IMR-90 (cell line): ENCODE results near the gene OR2T35. TPM values are rescaled to one million over a fixed set of nuclear protein-coding genes. Genes with fewer than 3 reads are reported as not detected.

ENCODE experiments used
- ATAC-seq: fragments of 200-7000 bp; cut with Tn5 transposase; 2 replicates; pipeline ENCODE4 v1.9.1; 2020; ENCODE audit warnings: low read depth, mild to moderate bottlenecking, moderate library complexity
- BruUV-seq: library from RNA; stranded (reverse); fragments of 400-500 nt; replicated peaks from 2 replicates; lab custom pipeline; 2021; lab: Mats Ljungman, UMichigan
- CTCF ChIA-PET: fragments of 300-600 bp; formaldehyde crosslinking; extraction: SDS; loops from one replicate; lab custom pipeline; 2021; ENCODE audit warnings: antibody characterized with exemption; lab: Yijun Ruan, JAX
- POLR2A ChIA-PET: fragments of 300-600 bp; sonication (Branson Sonifier 250); formaldehyde crosslinking; loops from one replicate; lab custom pipeline; 2022; ENCODE audit warnings: antibody characterized with exemption; ENCODE audit not compliant: unreplicated experiment; lab: Charles Lee
- DNase-seq: peaks from one replicate; pipeline ENCODE4 v3.0.0; 2013
- H2AFZ ChIP-seq: replicated peaks from 2 replicates; pipeline ENCODE3; 2013; ENCODE audit warnings: low read length, mild to moderate bottlenecking; ENCODE audit not compliant: poor library complexity
- H2AK5ac ChIP-seq: 2 replicates; pipeline ENCODE4 v1.6.1; 2013; ENCODE audit warnings: low read depth, low read length, inconsistent platforms
- H2AK9ac ChIP-seq: replicated peaks from 2 replicates; pipeline ENCODE3; 2013; ENCODE audit warnings: mild to moderate bottlenecking, low read depth, low read length, moderate library complexity; ENCODE audit not compliant: poor library complexity
- H2BK120ac ChIP-seq: 2 replicates; pipeline ENCODE4 v1.6.1; 2013; ENCODE audit warnings: low read depth, low read length, inconsistent platforms
- H2BK15ac ChIP-seq: 3 replicates; pipeline ENCODE4 v1.6.1; 2013; ENCODE audit warnings: low read depth, low read length, inconsistent platforms
- H2BK20ac ChIP-seq: 2 replicates; pipeline ENCODE4 v1.6.1; 2013; ENCODE audit warnings: low read depth, mild to moderate bottlenecking, inconsistent platforms, low read length, moderate library complexity
- H2BK5ac ChIP-seq: 2 replicates; pipeline ENCODE4 v1.6.1; 2013; ENCODE audit warnings: mild to moderate bottlenecking, low read depth, low read length, inconsistent platforms; ENCODE audit not compliant: poor library complexity, severe bottlenecking
- H3K14ac ChIP-seq: replicated peaks from 2 replicates; pipeline ENCODE4 v1.6.1; 2013; ENCODE audit warnings: low read depth, low read length, inconsistent platforms
- H3K18ac ChIP-seq: 2 replicates; pipeline ENCODE4 v1.6.1; 2013; ENCODE audit warnings: low read depth, low read length, control low read depth
- H3K23ac ChIP-seq: 2 replicates; pipeline ENCODE4 v1.6.1; 2013; ENCODE audit warnings: low read depth, low read length, inconsistent platforms
- H3K27ac ChIP-seq: 2 replicates; pipeline ENCODE4 v1.5.1; 2013; ENCODE audit warnings: mild to moderate bottlenecking, control low read depth, low read length; ENCODE audit not compliant: insufficient read depth
- H3K27me3 ChIP-seq: 2 replicates; pipeline ENCODE4 v1.6.1; 2013; ENCODE audit warnings: low read length; ENCODE audit not compliant: control insufficient read depth, insufficient read depth
- H3K36me3 ChIP-seq: 2 replicates; pipeline ENCODE4 v1.6.1; 2013; ENCODE audit warnings: low read length, mixed read lengths; ENCODE audit not compliant: control insufficient read depth, insufficient read depth
- H3K4ac ChIP-seq: 2 replicates; pipeline ENCODE4 v1.6.1; 2013; ENCODE audit warnings: low read depth, low read length, inconsistent platforms
- H3K4me1 ChIP-seq: 2 replicates; pipeline ENCODE4 v1.6.1; 2013; ENCODE audit warnings: low read length, mixed read lengths; ENCODE audit not compliant: control insufficient read depth, insufficient read depth
- H3K4me2 ChIP-seq: 2 replicates; pipeline ENCODE4 v1.6.1; 2013; ENCODE audit warnings: low read depth, mild to moderate bottlenecking, control low read depth, low read length, moderate library complexity
- H3K4me3 ChIP-seq: 2 replicates; pipeline ENCODE4 v1.5.1; 2013; ENCODE audit warnings: low read depth, mild to moderate bottlenecking, control low read depth, low read length, moderate library complexity; ENCODE audit not compliant: insufficient read depth
- H3K56ac ChIP-seq: 2 replicates; pipeline ENCODE4 v1.6.1; 2013; ENCODE audit warnings: low read length, inconsistent platforms; ENCODE audit not compliant: insufficient read depth; ENCODE audit errors: extremely low read depth
- H3K79me1 ChIP-seq, 2 experiments: 2 replicates each; pipeline ENCODE4 v1.6.1; 2013; ENCODE audit warnings: low read length in 2 of 2, inconsistent platforms in 1 of 2, low read depth in 1 of 2
- H3K9ac ChIP-seq: 2 replicates; pipeline ENCODE4 v1.6.1; 2013; ENCODE audit warnings: low read depth, low read length, control low read depth
- H3K9me1 ChIP-seq: 2 replicates; pipeline ENCODE4 v1.6.1; 2013; ENCODE audit warnings: low read length, inconsistent platforms; ENCODE audit not compliant: insufficient read depth
- H3K9me3 ChIP-seq: 2 replicates; pipeline ENCODE4 v1.6.1; 2013; ENCODE audit warnings: low read length; ENCODE audit not compliant: control insufficient read depth, insufficient read depth
- H4K20me1 ChIP-seq: 2 replicates; pipeline ENCODE4 v1.6.1; 2013; ENCODE audit warnings: low read length, inconsistent platforms; ENCODE audit not compliant: insufficient read depth
- H4K5ac ChIP-seq: 2 replicates; pipeline ENCODE4 v1.6.1; 2013; ENCODE audit warnings: mild to moderate bottlenecking, low read depth, low read length, control low read depth
- H4K8ac ChIP-seq, 2 experiments: 2 replicates each; pipeline ENCODE4 v1.6.1; 2013; ENCODE audit warnings: low read depth in 2 of 2, low read length in 2 of 2, control low read depth in 1 of 2, inconsistent platforms in 1 of 2
- H4K91ac ChIP-seq: 2 replicates; pipeline ENCODE4 v1.6.1; 2013; ENCODE audit warnings: low read depth, low read length, inconsistent platforms; ENCODE audit not compliant: insufficient read depth
- BHLHE40 ChIP-seq: fragments of 150-350 bp; IDR thresholded peaks from 2 replicates; pipeline ENCODE4 v1.6.1; 2016; ENCODE audit warnings: mild to moderate bottlenecking, low read depth, low read length
- CEBPB ChIP-seq: IDR thresholded peaks from 2 replicates; pipeline ENCODE4 v1.6.1; 2012; ENCODE audit warnings: low read depth, low read length, improper control_type of control experiment
- CTCF ChIP-seq: conservative IDR thresholded peaks from 2 replicates; pipeline ENCODE4 v1.5.1; 2012; ENCODE audit warnings: mild to moderate bottlenecking, low read depth, low read length, improper control_type of control experiment
- FOS ChIP-seq: fragments of 150-350 bp; IDR thresholded peaks from 2 replicates; pipeline ENCODE4 v1.6.1; 2016; ENCODE audit warnings: low read depth, low read length
- MAFK ChIP-seq: IDR thresholded peaks from 2 replicates; pipeline ENCODE4 v1.6.1; 2012; ENCODE audit warnings: low read depth, low read length, improper control_type of control experiment
- NFE2L2 ChIP-seq: fragments of 150-350 bp; IDR thresholded peaks from 2 replicates; pipeline ENCODE4 v1.6.1; 2016; ENCODE audit warnings: low read depth, mild to moderate bottlenecking, low read length
- RAD21 ChIP-seq: IDR thresholded peaks from 2 replicates; pipeline ENCODE4 v1.6.1; 2012; ENCODE audit warnings: low read length, improper control_type of control experiment
- RCOR1 ChIP-seq: IDR thresholded peaks from 2 replicates; pipeline ENCODE4 v1.6.1; 2012; ENCODE audit warnings: mild to moderate bottlenecking, low read length, improper control_type of control experiment; ENCODE audit not compliant: insufficient replicate concordance
- RFX5 ChIP-seq: IDR thresholded peaks from 2 replicates; pipeline ENCODE4 v1.8.0; 2012; ENCODE audit warnings: low read depth, mild to moderate bottlenecking, low read length, moderate library complexity
- WGBS, 2 experiments: methylation state at CpG; one replicate each; pipeline versions ENCODE4 v1.1.5 to v1.1.7; 2013; ENCODE audit warnings: missing lambda C conversion rate in 2 of 2; ENCODE audit not compliant: insufficient read length in 1 of 2; ENCODE audit errors: extremely low coverage in 2 of 2; 5-methylcytosine and 5-hydroxymethylcytosine counted together
- dilution Hi-C: fragments of 300-500 bp; cut with HindIII; formaldehyde crosslinking; loops from one replicate; pipeline ENCODE4 v1.14.3; 2018; ENCODE audit warnings: low sequenced_read_pairs; ENCODE audit not compliant: unreplicated experiment
- in situ Hi-C: fragments of 300-500 bp; cut with MboI; formaldehyde crosslinking; loops from 3 replicates; pipeline ENCODE4 v1.14.3; 2019; ENCODE audit warnings: low sequenced_read_pairs, inconsistent platforms, mixed read lengths
- intact Hi-C: fragments of 100-400 bp; cut with micrococcal nuclease; formaldehyde crosslinking; loops from 2 replicates; pipeline ENCODE4 v1.10.0; 2022
- polyA plus RNA-seq, 3 experiments: library from polyadenylated mRNA; depleted of rRNA; stranded (reverse); fragments of >200 nt; gene quantifications; 2 replicates each; pipeline ENCODE4 v1.2.3, GENCODE V29; 2012; ENCODE audit warnings: low replicate concordance in 1 of 3
- total RNA-seq: library from RNA; depleted of rRNA; stranded (reverse); fragments of >200 nt; gene quantifications from 2 replicates; pipeline ENCODE4 v1.2.3, GENCODE V29; 2012

Gene OR2T35
- total and polyA plus RNA-seq, 2 of the 4 experiments (the other 2 are of a cell fraction): not detected

GRCh38 chr1:248610301-248610700 is 34.8 kb downstream of the OR2T35 start:
- no peak overlapping the region for H2AFZ ChIP-seq
- no peaks in the 10 kb centered on the region for H3K4me1 ChIP-seq
- BruUV-seq: no TSS peak
- H2BK15ac ChIP-seq: no peak overlapping the region
- dilution Hi-C loops: no loop called here
- no peak for TF ChIP-seq CTCF
- no peak for TF ChIP-seq BHLHE40
- TF ChIP-seq FOS: no peak
- TF ChIP-seq RAD21: no peak
- TF ChIP-seq RFX5: no peak
- no peak for TF ChIP-seq RCOR1
- TF ChIP-seq CEBPB: no peak
- TF ChIP-seq NFE2L2: no peak
- TF ChIP-seq MAFK: no peak
- no peak overlapping the region for H3K4me2 ChIP-seq
- no peak overlapping the region for H3K23ac ChIP-seq
- H3K14ac ChIP-seq: no peak overlapping the region
- no peak overlapping the region for H3K27ac ChIP-seq
- H2AK5ac ChIP-seq: no peak overlapping the region
- POLR2A ChIA-PET: no interaction called here
- no peaks in the 10 kb centered on the region for H3K9me3 ChIP-seq
- CTCF ChIA-PET: no interaction called here
- H3K9ac ChIP-seq: no peak overlapping the region
- H4K5ac ChIP-seq: no peak overlapping the region
- H3K4ac ChIP-seq: no peak overlapping the region
- H2BK20ac ChIP-seq: no peak overlapping the region
- no peak overlapping the region for H2BK5ac ChIP-seq
- ATAC-seq (no peak), DNase-seq (no peak)
- H3K56ac ChIP-seq: no peak overlapping the region
- H4K20me1 ChIP-seq: no peaks in the 10 kb centered on the region
- H2AK9ac ChIP-seq: no peak overlapping the region
- H4K91ac ChIP-seq: no peak overlapping the region
- H3K27me3 ChIP-seq: no peaks in the 10 kb centered on the region
- no peaks in the 10 kb centered on the region for H3K79me1 ChIP-seq
- H3K36me3 ChIP-seq: no peaks in the 10 kb centered on the region
- in situ Hi-C loops: no loop called here
- WGBS, 2 experiments: no CpG with 5 or more reads among the region's 3 CpGs
- H3K4me3 ChIP-seq: no peak overlapping the region
- H2BK120ac ChIP-seq: no peak overlapping the region
- H4K8ac ChIP-seq: no peak overlapping the region
- intact Hi-C loops: no loop called here
- H3K18ac ChIP-seq: no peak overlapping the region
- no peaks in the 10 kb centered on the region for H3K9me1 ChIP-seq
